Hepatocyte (in vitro differentiated cells): ENCODE data around the gene CCDC91. TPM values are rescaled to one million over a fixed set of nuclear protein-coding genes. Genes with fewer than 3 reads are reported as not detected.

ENCODE experiments used
- DNase-seq: peaks from one replicate; pipeline ENCODE4 v3.0.0-alpha.2; 2016; ENCODE audit warnings: low spot score
- H2AFZ ChIP-seq: fragments of 200-600 bp; sonication (generic); 2 replicates; pipeline ENCODE4 v1.6.0; 2016; ENCODE audit warnings: antibody characterized with exemption, mild to moderate bottlenecking
- H3K27ac ChIP-seq: fragments of 200-600 bp; sonication (generic); 2 replicates; pipeline ENCODE4 v1.5.1; 2016; ENCODE audit warnings: mild to moderate bottlenecking
- H3K27me3 ChIP-seq: fragments of 200-600 bp; sonication (generic); 2 replicates; pipeline ENCODE4 v1.6.1; 2016
- H3K36me3 ChIP-seq: fragments of 200-600 bp; sonication (generic); replicated peaks from 2 replicates; pipeline ENCODE4 v1.5.1; 2016; ENCODE audit warnings: low read depth; ENCODE audit not compliant: insufficient read depth
- H3K4me1 ChIP-seq: fragments of 200-600 bp; sonication (generic); 2 replicates; pipeline ENCODE4 v1.5.1; 2016; ENCODE audit warnings: mild to moderate bottlenecking, moderate library complexity; ENCODE audit not compliant: insufficient read depth
- H3K4me2 ChIP-seq: fragments of 200-600 bp; sonication (generic); 2 replicates; pipeline ENCODE4 v1.6.0; 2016
- H3K4me3 ChIP-seq: fragments of 200-600 bp; sonication (generic); 2 replicates; pipeline ENCODE4 v1.5.1; 2016; ENCODE audit warnings: mild to moderate bottlenecking
- H3K79me2 ChIP-seq: fragments of 200-600 bp; sonication (generic); 2 replicates; pipeline ENCODE4 v1.6.0; 2017; ENCODE audit warnings: mild to moderate bottlenecking
- H3K9me2 ChIP-seq: fragments of 200-600 bp; sonication (generic); replicated peaks from 2 replicates; pipeline ENCODE4 v1.6.0; 2017; ENCODE audit warnings: mild to moderate bottlenecking; ENCODE audit not compliant: insufficient read depth
- H3K9me3 ChIP-seq: fragments of 200-600 bp; sonication (generic); 2 replicates; pipeline ENCODE4 v1.5.1; 2016; ENCODE audit warnings: low read depth, mild to moderate bottlenecking
- H4K20me1 ChIP-seq: fragments of 200-600 bp; sonication (generic); 2 replicates; pipeline ENCODE4 v1.6.0; 2016; ENCODE audit warnings: mild to moderate bottlenecking; ENCODE audit not compliant: insufficient read depth, poor library complexity, severe bottlenecking
- EZH2 ChIP-seq: fragments of 200-600 bp; sonication (generic); IDR thresholded peaks from 2 replicates; pipeline ENCODE4 v1.6.1; 2016; ENCODE audit warnings: antibody characterized with exemption, mild to moderate bottlenecking, borderline replicate concordance
- EZH2phosphoT487 ChIP-seq: fragments of 200-600 bp; sonication (generic); IDR thresholded peaks from one replicate; pipeline ENCODE4 v1.6.1; 2018; ENCODE audit warnings: antibody characterized with exemption, mild to moderate bottlenecking, low read depth, moderate library complexity; ENCODE audit not compliant: unreplicated experiment, severe bottlenecking
- WGBS: methylation state at CpG from one replicate; pipeline ENCODE4 v1.1.6; 2016; ENCODE audit warnings: low lambda C conversion rate; ENCODE audit errors: missing lambda C conversion rate; 5-methylcytosine and 5-hydroxymethylcytosine counted together
- polyA plus RNA-seq: library from polyadenylated mRNA; unstranded; fragments of >200 nt; fragmentation: Nextera tagmentation; extraction: Ambion mirVana; gene quantifications from 2 replicates; pipeline ENCODE4 v1.2.1, GENCODE V29; 2016
- total RNA-seq: library from RNA; depleted of rRNA; stranded (reverse); fragments of >200 nt; gene quantifications from 2 replicates; pipeline ENCODE4 v1.2.3, GENCODE V29; 2014
- TF ChIP-seq, protein P1 (sequence below): fragments of 200-600 bp; sonication (generic); IDR thresholded peaks from 2 replicates; pipeline ENCODE4 v1.5.1; 2016; ENCODE audit warnings: antibody characterized with exemption, mild to moderate bottlenecking; ENCODE audit not compliant: poor library complexity

The CCDC91 gene
- total and polyA plus RNA-seq, 2 experiments from 2014 or later, result 14.2 to 15.1 TPM

- Histone ChIP-seq H3K4me2 (no peak overlapping the region), H4K20me1 (no peaks in the 10 kb centered on the region), H3K4me1 (no peaks in the 10 kb centered on the region), H3K9me2 (no peaks in the 10 kb centered on the region), H3K27ac (no peak overlapping the region), H2AFZ (no peak overlapping the region), H3K9me3 (no peaks in the 10 kb centered on the region), H3K27me3 (no peaks in the 10 kb centered on the region), H3K4me3 (no peak overlapping the region), H3K36me3 (no peaks in the 10 kb centered on the region), H3K79me2 (no peaks in the 10 kb centered on the region)
- 78% methylated on average over 3 of the region's 3 CpGs for WGBS
- TF ChIP-seq EZH2phosphoT487 (no peak), EZH2 (no peak)
- TF ChIP-seq, protein P1, sequence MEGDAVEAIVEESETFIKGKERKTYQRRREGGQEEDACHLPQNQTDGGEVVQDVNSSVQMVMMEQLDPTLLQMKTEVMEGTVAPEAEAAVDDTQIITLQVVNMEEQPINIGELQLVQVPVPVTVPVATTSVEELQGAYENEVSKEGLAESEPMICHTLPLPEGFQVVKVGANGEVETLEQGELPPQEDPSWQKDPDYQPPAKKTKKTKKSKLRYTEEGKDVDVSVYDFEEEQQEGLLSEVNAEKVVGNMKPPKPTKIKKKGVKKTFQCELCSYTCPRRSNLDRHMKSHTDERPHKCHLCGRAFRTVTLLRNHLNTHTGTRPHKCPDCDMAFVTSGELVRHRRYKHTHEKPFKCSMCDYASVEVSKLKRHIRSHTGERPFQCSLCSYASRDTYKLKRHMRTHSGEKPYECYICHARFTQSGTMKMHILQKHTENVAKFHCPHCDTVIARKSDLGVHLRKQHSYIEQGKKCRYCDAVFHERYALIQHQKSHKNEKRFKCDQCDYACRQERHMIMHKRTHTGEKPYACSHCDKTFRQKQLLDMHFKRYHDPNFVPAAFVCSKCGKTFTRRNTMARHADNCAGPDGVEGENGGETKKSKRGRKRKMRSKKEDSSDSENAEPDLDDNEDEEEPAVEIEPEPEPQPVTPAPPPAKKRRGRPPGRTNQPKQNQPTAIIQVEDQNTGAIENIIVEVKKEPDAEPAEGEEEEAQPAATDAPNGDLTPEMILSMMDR, result no peak
- DNase-seq, result peak; percentile 5
Measured at GRCh38 chr12:28424965-28425364, 234.7 kb downstream of the CCDC91 start.

DNA sequence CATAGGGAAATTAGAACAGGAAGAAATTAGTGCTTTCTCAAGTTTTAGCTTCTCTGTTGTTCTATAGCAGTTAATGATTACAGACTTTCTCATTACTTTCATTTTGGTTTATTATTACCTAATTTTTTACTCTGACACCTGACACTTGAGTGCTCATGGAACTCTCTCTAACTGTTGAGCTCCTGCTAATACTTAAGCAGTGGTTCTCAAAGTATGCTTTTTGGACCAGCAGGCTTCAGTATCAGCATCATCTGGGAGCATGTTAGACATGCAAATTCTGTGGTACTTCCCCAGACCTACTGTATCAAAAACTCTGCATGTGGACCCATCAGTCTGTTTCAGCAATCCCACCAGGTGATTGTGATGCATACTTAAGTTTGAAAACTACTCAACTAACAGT is 235.3 kb downstream of the CCDC91 start:
- no peaks in the 10 kb centered on the region for H3K9me2 ChIP-seq
- TF ChIP-seq, protein P1, result no peak
- TF ChIP-seq EZH2 (no peak), EZH2phosphoT487 (no peak)
- H3K27ac ChIP-seq, result no peak overlapping the region

GRCh38 chr12:28427046-28427445 is 236.8 kb downstream of the CCDC91 start:
- Histone ChIP-seq H3K79me2 (no peaks in the 10 kb centered on the region), H3K36me3 (no peaks in the 10 kb centered on the region), H3K4me3 (no peak overlapping the region), H4K20me1 (no peaks in the 10 kb centered on the region), H3K9me3 (no peaks in the 10 kb centered on the region), H2AFZ (no peak overlapping the region), H3K4me2 (no peak overlapping the region), H3K9me2 (no peaks in the 10 kb centered on the region), H3K4me1 (no peaks in the 10 kb centered on the region), H3K27ac (no peak overlapping the region), H3K27me3 (no peaks in the 10 kb centered on the region)
- 91% methylated on average over 3 of the region's 3 CpGs for WGBS
- DNase-seq, result no peak
- TF ChIP-seq EZH2phosphoT487 (no peak), EZH2 (no peak)
- TF ChIP-seq, protein P1, result no peak

More for the DNA sequence above, 235.3 kb downstream of the CCDC91 start:
- H3K9me3 ChIP-seq, result no peaks in the 10 kb centered on the region
- no peaks in the 10 kb centered on the region for H3K4me1 ChIP-seq
- H3K27me3 ChIP-seq, result no peaks in the 10 kb centered on the region
- H3K79me2 ChIP-seq, result no peaks in the 10 kb centered on the region
- no peak for DNase-seq
- no peak overlapping the region for H3K4me3 ChIP-seq
- no peaks in the 10 kb centered on the region for H3K36me3 ChIP-seq
- H2AFZ ChIP-seq, result no peak overlapping the region
- no peaks in the 10 kb centered on the region for H4K20me1 ChIP-seq
- H3K4me2 ChIP-seq, result no peak overlapping the region

GRCh38 chr12:28440081-28440608 is 249.9 kb downstream of the CCDC91 start:
- no peak for DNase-seq
- no peak overlapping the region for H3K4me3 ChIP-seq
- no peaks in the 10 kb centered on the region for H4K20me1 ChIP-seq
- H2AFZ ChIP-seq, result no peak overlapping the region
- no peaks in the 10 kb centered on the region for H3K36me3 ChIP-seq
- H3K4me2 ChIP-seq, result no peak overlapping the region
- H3K4me1 ChIP-seq, result no peaks in the 10 kb centered on the region
- no peaks in the 10 kb centered on the region for H3K9me2 ChIP-seq
- no peak overlapping the region for H3K27ac ChIP-seq
- H3K27me3 ChIP-seq, result no peaks in the 10 kb centered on the region
- H3K9me3 ChIP-seq, result no peaks in the 10 kb centered on the region
- H3K79me2 ChIP-seq, result no peaks in the 10 kb centered on the region
- WGBS, result 82% methylated on average over 3 of the region's 3 CpGs
- no peak for TF ChIP-seq EZH2phosphoT487
- TF ChIP-seq, protein P1, result no peak
- no peak for TF ChIP-seq EZH2
